Immature natural killer cell (primary cell): ENCODE measurements around the gene KCNT1. TPM values are rescaled to one million over a fixed set of nuclear protein-coding genes. Genes with fewer than 3 reads are reported as not detected.

ENCODE experiments used
- DNase-seq, 3 donors: peaks; one replicate each; pipeline ENCODE4 v3.0.0; 2022; ENCODE audit warnings: mixed read lengths in 1 of 3
- H3K27ac Mint-ChIP-seq, 6 donors: one replicate each; pipeline ENCODE4 v1.8.0; 2020; ENCODE audit warnings: mixed read lengths in 6 of 6, mild to moderate bottlenecking in 5 of 6, inconsistent platforms in 4 of 6, moderate library complexity in 3 of 6
- H3K27me3 Mint-ChIP-seq, 3 donors: one replicate each; pipeline ENCODE4 v1.8.0; 2020 to 2021; ENCODE audit warnings: low read depth in 3 of 3, mild to moderate bottlenecking in 3 of 3, mixed read lengths in 3 of 3, moderate library complexity in 3 of 3, inconsistent platforms in 1 of 3
- H3K36me3 Mint-ChIP-seq, 3 donors: one replicate each; pipeline ENCODE4 v1.8.0; 2020; ENCODE audit warnings: mixed read lengths in 3 of 3, inconsistent platforms in 2 of 3, mild to moderate bottlenecking in 2 of 3
- H3K4me1 Mint-ChIP-seq, 2 donors: one replicate each; pipeline ENCODE4 v1.8.0; 2020; ENCODE audit warnings: inconsistent platforms in 2 of 2, mild to moderate bottlenecking in 2 of 2, mixed read lengths in 2 of 2, moderate library complexity in 1 of 2
- H3K4me3 Mint-ChIP-seq, 5 donors: one replicate each; pipeline ENCODE4 v1.8.0; 2020; ENCODE audit warnings: mild to moderate bottlenecking in 5 of 5, mixed read lengths in 5 of 5, inconsistent platforms in 3 of 5, moderate library complexity in 3 of 5
- H3K9me3 Mint-ChIP-seq, 6 donors: one replicate each; pipeline ENCODE4 v1.8.0; 2020; ENCODE audit warnings: mild to moderate bottlenecking in 6 of 6, mixed read lengths in 6 of 6, inconsistent platforms in 4 of 6, moderate library complexity in 3 of 6
- polyA plus RNA-seq, 3 donors: library from polyadenylated mRNA; unstranded; fragments of 300-500 nt; fragmentation: Illumina TruSeq; gene quantifications; one replicate each; pipeline ENCODE4 v1.2.3, GENCODE V29; 2021

KCNT1 gene
- polyA plus RNA-seq, 3 donors from 2014 or later, result not detected

DNA sequence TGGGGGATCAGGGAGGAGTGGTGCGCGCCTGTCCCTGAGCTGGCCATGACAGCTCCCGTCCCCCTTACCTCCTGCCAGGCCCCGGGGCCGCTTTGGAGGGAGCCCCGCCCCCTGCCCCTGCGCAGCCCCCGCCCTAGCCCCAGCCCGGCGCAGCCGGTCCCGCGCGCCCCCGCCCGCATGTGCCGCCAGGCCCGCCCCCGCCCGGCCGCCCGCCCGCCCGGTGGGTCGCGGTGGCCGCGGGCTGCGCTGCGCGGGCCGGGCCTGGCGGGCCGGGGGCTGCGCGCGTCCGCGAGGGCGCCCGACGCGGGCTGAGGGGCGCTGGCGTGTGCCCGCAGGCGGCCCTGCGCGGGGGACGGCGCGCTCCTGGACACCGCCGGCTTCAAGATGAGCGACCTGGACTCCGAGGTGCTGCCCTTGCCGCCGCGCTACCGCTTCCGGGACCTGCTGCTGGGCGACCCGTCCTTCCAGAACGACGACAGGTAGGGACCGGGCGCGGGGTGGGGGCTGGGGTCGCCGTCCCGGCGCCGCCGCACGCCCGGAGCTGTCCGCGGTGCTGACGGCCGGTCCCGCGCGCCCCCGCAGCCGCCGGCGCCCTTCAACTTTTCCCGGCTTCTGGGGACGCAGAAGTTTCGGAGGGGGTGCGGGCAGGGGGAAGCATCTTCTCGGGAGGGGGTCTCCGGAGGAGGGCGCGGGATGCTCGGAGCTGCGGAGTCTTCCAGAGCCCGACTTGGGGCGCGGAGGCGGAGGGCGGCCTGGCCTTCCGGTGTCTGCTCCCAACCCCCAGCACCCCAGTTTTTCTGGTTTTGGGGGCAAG, 12.5 kb downstream of the KCNT1 start:
- peaks cover 1 to 6% of the 10 kb centered on the region in 2 donors for H3K4me1 Mint-ChIP-seq
- H3K36me3 Mint-ChIP-seq, result no peaks in the 10 kb centered on the region
- no peaks in the 10 kb centered on the region for H3K9me3 Mint-ChIP-seq
- H3K4me3 Mint-ChIP-seq, result no peak overlapping the region
- peaks cover 4 to 21% (median 9%) of the 10 kb centered on the region in 3 donors for H3K27me3 Mint-ChIP-seq
- H3K27ac Mint-ChIP-seq, result no peak overlapping the region
- DNase-seq, result no peak

- Mint-ChIP-seq H3K9me3 (no peaks in the 10 kb centered on the region), H3K4me1 (peaks cover 1 to 6% of the 10 kb centered on the region in 2 donors), H3K4me3 (peak overlapping the region in 1 of 5 donors; percentile 49), H3K27me3 (peaks cover 4 to 21% (median 6%) of the 10 kb centered on the region in 3 donors), H3K27ac (no peak overlapping the region), H3K36me3 (no peaks in the 10 kb centered on the region)
- DNase-seq, result no peak
Observed at GRCh38 chr9:135715056-135715595, 13.1 kb downstream of the KCNT1 start.

GRCh38 chr9:135716045-135716444, 14.1 kb downstream of the KCNT1 start:
- Mint-ChIP-seq H3K4me1 (peaks cover 1 to 6% of the 10 kb centered on the region in 2 donors), H3K27ac (no peak overlapping the region), H3K4me3 (no peak overlapping the region), H3K9me3 (no peaks in the 10 kb centered on the region), H3K36me3 (no peaks in the 10 kb centered on the region), H3K27me3 (peaks cover 4 to 21% (median 4%) of the 10 kb centered on the region in 3 donors)
- DNase-seq, result no peak

GRCh38 chr9:135717410-135717809, 15.4 kb downstream of the KCNT1 start:
- no peaks in the 10 kb centered on the region for H3K36me3 Mint-ChIP-seq
- no peaks in the 10 kb centered on the region for H3K9me3 Mint-ChIP-seq
- H3K4me1 Mint-ChIP-seq, result peaks cover 1 to 6% of the 10 kb centered on the region in 2 donors
- H3K27me3 Mint-ChIP-seq, result peaks cover 2 to 18% (median 4%) of the 10 kb centered on the region in 3 donors
- no peak for DNase-seq
- H3K27ac Mint-ChIP-seq, result no peak overlapping the region
- H3K4me3 Mint-ChIP-seq, result no peak overlapping the region

GRCh38 chr9:135718616-135719015, 16.6 kb downstream of the KCNT1 start:
- DNase-seq, result no peak
- Mint-ChIP-seq H3K4me3 (no peak overlapping the region), H3K9me3 (no peaks in the 10 kb centered on the region), H3K4me1 (peaks cover 1 to 6% of the 10 kb centered on the region in 2 donors), H3K27me3 (peaks cover 2 to 18% (median 2%) of the 10 kb centered on the region in 3 donors), H3K36me3 (no peaks in the 10 kb centered on the region), H3K27ac (no peak overlapping the region)

DNA sequence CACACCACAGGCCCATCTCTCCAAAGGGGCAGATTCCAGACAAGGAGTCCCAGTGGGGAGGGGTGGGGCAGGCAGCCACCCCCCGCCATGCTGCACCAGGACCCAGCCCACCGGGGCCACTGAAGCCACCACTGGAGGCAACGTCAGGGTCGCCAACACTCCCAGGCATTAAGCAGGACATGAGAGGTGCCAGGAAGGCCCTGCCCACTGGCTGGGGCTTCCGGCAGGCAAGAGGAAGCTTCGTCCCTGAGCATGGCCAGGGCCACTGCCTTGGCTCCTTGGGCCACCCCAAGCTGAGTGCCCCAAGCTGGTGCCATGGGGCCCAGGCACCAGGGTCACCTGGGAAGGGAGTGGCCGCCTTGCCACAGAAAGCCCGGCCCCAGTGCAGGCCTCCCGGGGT, 17.5 kb downstream of the KCNT1 start:
- Mint-ChIP-seq H3K27me3 (peaks cover 0 to 17% (median 2%) of the 10 kb centered on the region in 3 donors), H3K27ac (no peak overlapping the region), H3K36me3 (no peaks in the 10 kb centered on the region), H3K4me3 (no peak overlapping the region), H3K9me3 (no peaks in the 10 kb centered on the region), H3K4me1 (peaks cover 1 to 6% of the 10 kb centered on the region in 2 donors)
- DNase-seq, result no peak

GRCh38 chr9:135722365-135722764, 20.4 kb downstream of the KCNT1 start:
- Mint-ChIP-seq H3K27ac (no peak overlapping the region), H3K36me3 (no peaks in the 10 kb centered on the region), H3K4me3 (no peak overlapping the region), H3K4me1 (no peaks in the 10 kb centered on the region), H3K9me3 (no peaks in the 10 kb centered on the region), H3K27me3 (peaks cover 2 to 3% (median 3%) of the 10 kb centered on the region in 3 donors)
- DNase-seq, result no peak

GRCh38 chr9:135724186-135724787, 22.3 kb downstream of the KCNT1 start:
- Mint-ChIP-seq H3K4me1 (no peaks in the 10 kb centered on the region), H3K27me3 (peaks cover 3 to 5% (median 3%) of the 10 kb centered on the region in 3 donors), H3K4me3 (no peak overlapping the region), H3K36me3 (no peaks in the 10 kb centered on the region), H3K27ac (no peak overlapping the region), H3K9me3 (no peaks in the 10 kb centered on the region)
- DNase-seq, result no peak

DNA sequence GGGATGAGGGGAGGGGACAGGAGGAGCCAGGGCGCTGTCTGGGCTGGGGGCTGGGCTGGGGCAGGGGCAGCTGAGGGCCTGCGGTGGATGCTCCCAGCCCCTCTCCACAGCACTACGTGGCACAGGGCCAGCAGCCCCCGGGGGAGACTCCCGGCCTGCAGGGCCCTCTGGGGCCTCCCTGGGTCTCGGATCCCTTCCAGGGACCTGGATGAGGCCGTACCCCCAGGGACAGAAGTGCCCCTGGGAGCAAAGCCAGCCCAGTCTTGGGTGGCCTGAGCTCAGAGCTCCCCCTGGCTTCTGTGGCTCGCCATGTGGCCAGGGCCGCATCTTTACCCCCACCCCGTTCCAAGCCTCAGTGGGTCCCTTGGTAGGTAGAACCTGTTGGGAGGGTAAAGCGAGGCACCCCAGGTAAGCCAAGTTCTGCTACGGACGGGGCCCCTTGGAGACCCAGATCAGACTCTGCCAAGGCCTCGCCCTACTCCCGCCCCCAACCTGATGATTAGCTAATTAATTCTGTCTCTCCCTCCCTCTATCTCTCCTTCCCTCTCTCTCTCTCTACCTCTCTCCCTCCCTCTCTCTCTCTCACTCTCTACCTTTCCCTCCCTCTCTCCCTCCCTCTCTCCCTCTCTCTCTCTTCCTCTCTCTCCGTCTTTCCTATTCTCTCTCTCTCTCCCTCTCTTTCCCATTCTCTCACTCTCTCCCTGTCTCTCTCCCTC, 24.3 kb downstream of the KCNT1 start:
- H3K36me3 Mint-ChIP-seq, result no peaks in the 10 kb centered on the region
- no peak overlapping the region for H3K27ac Mint-ChIP-seq
- DNase-seq, result no peak

GRCh38 chr9:135727257-135727875, 25.4 kb downstream of the KCNT1 start:
- Mint-ChIP-seq H3K27me3 (peaks cover 3 to 18% (median 8%) of the 10 kb centered on the region in 3 donors), H3K27ac (no peak overlapping the region)

More for the DNA sequence above, 24.3 kb downstream of the KCNT1 start:
- H3K9me3 Mint-ChIP-seq, result peaks cover 0 to 2% (median 0%) of the 10 kb centered on the region in 6 donors
- H3K4me1 Mint-ChIP-seq, result peaks cover 0 to 1% of the 10 kb centered on the region in 2 donors
- H3K4me3 Mint-ChIP-seq, result no peak overlapping the region
- peaks cover 3 to 13% (median 6%) of the 10 kb centered on the region in 3 donors for H3K27me3 Mint-ChIP-seq

DNA sequence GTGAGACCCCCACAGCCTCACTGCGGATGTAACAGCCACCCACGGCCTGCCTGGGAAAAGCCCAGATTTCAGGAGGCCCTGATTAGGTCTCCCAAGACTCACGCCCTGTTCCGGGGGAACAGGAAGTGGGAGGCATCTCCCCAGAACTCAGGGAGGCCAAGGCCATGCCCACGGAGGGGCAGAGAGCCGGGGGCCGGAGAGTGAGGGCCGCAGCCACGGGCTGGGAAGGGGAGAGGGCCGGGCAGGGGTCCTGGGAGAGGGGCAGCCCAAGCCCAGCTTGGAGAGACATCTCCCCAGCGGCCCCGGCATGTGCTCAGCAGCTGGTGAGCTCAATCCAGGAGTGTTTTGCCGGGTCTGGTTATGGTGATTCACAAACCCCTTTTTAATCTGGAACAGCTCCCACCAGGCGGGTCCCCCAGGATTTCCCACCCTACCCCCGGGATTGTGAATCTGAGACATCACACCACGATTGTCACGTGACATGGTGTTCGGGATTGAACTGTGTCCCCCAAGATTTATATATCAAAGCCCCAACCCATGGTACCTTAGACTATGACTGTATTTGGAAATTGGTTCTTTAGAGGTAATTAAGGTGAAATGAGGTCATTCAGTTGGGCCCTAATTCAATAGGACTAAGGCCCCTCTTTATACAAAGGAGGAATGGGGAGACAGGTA, 26.6 kb downstream of the KCNT1 start:
- H3K4me1 Mint-ChIP-seq, result peaks cover 0 to 1% of the 10 kb centered on the region in 2 donors

More at GRCh38 chr9:135727257-135727875, 25.4 kb downstream of the KCNT1 start:
- Mint-ChIP-seq H3K4me1 (peaks cover 0 to 1% of the 10 kb centered on the region in 2 donors), H3K36me3 (no peaks in the 10 kb centered on the region), H3K9me3 (peaks cover 0 to 2% (median 0%) of the 10 kb centered on the region in 6 donors), H3K4me3 (no peak overlapping the region)
- no peak for DNase-seq

GRCh38 chr9:135729480-135729879, 27.5 kb downstream of the KCNT1 start:
- H3K4me1 Mint-ChIP-seq, result peaks cover 0 to 1% of the 10 kb centered on the region in 2 donors
- peaks cover 3 to 23% (median 11%) of the 10 kb centered on the region in 3 donors for H3K27me3 Mint-ChIP-seq
- no peak for DNase-seq
- peaks cover 0 to 3% (median 0%) of the 10 kb centered on the region in 6 donors for H3K9me3 Mint-ChIP-seq
- H3K4me3 Mint-ChIP-seq, result no peak overlapping the region
- no peaks in the 10 kb centered on the region for H3K36me3 Mint-ChIP-seq
- no peak overlapping the region for H3K27ac Mint-ChIP-seq

More for the DNA sequence above, 26.6 kb downstream of the KCNT1 start:
- Mint-ChIP-seq H3K9me3 (peaks cover 0 to 2% (median 0%) of the 10 kb centered on the region in 6 donors), H3K36me3 (no peaks in the 10 kb centered on the region), H3K27me3 (peaks cover 3 to 21% (median 11%) of the 10 kb centered on the region in 3 donors), H3K4me3 (no peak overlapping the region), H3K27ac (no peak overlapping the region)
- DNase-seq, result no peak

GRCh38 chr9:135731454-135731853, 29.5 kb downstream of the KCNT1 start:
- H3K4me3 Mint-ChIP-seq, result no peak overlapping the region
- no peak overlapping the region for H3K27ac Mint-ChIP-seq
- peaks cover 0 to 21% (median 11%) of the 10 kb centered on the region in 3 donors for H3K27me3 Mint-ChIP-seq
- DNase-seq, result no peak
- peaks cover 0 to 3% (median 0%) of the 10 kb centered on the region in 6 donors for H3K9me3 Mint-ChIP-seq
- H3K36me3 Mint-ChIP-seq, result no peaks in the 10 kb centered on the region
- H3K4me1 Mint-ChIP-seq, result peaks cover 0 to 1% of the 10 kb centered on the region in 2 donors
